Thoracic aorta (tissue), 2 donors: ENCODE measurements around the gene TRIM7. TPM values are rescaled to one million over a fixed set of nuclear protein-coding genes. Genes with fewer than 3 reads are reported as not detected.

Experiments used
- ATAC-seq: fragments of 150-250 bp; one replicate; pipeline ENCODE4 v1.8.0; 2017; ENCODE audit warnings: low read depth; ENCODE audit not compliant: insufficient number of reproducible peaks, low FRiP score
- DNase-seq: peaks from one replicate; pipeline ENCODE4 v3.0.0-alpha.2; 2020; ENCODE audit warnings: low spot score
- H3K27ac ChIP-seq, 2 donors: fragments of 200-600 bp; sonication (generic); 1 replicate in 1 of 2; 2 replicates in 1 of 2; pipeline ENCODE4 v1.5.1; 2016; ENCODE audit warnings: mild to moderate bottlenecking in 2 of 2, moderate library complexity in 2 of 2
- H3K27me3 ChIP-seq: fragments of 200-600 bp; sonication (generic); replicated peaks from 2 replicates; pipeline ENCODE4 v1.6.0; 2016; ENCODE audit warnings: mild to moderate bottlenecking; ENCODE audit not compliant: insufficient read depth
- H3K36me3 ChIP-seq: fragments of 200-600 bp; sonication (generic); one replicate; pipeline ENCODE4 v1.5.1; 2016
- H3K4me1 ChIP-seq, 2 donors: fragments of 200-600 bp; sonication (generic); 1 replicate in 1 of 2; 2 replicates in 1 of 2; pipeline versions ENCODE4 v1.5.1 to v1.6.0; 2016; ENCODE audit warnings: low read depth in 2 of 2, mild to moderate bottlenecking in 1 of 2; ENCODE audit not compliant: control insufficient read depth in 1 of 2
- H3K4me3 ChIP-seq: fragments of 200-600 bp; sonication (generic); 2 replicates; pipeline ENCODE4 v1.5.1; 2016; ENCODE audit warnings: mild to moderate bottlenecking
- H3K9me3 ChIP-seq: fragments of 200-600 bp; sonication (generic); 2 replicates; pipeline ENCODE4 v1.5.1; 2016
- CTCF ChIP-seq: fragments of 200-600 bp; sonication (generic); IDR thresholded peaks from one replicate; pipeline ENCODE4 v1.5.1; 2019; ENCODE audit warnings: antibody characterized with exemption
- total RNA-seq, 2 donors: library from RNA; depleted of rRNA; stranded (reverse); fragments of >200 nt; gene quantifications; one replicate each; pipeline versions ENCODE4 v1.1.0 to v1.2.3, GENCODE V29; 2016

The TRIM7 gene
- total RNA-seq, 2 donors from 2014 or later: 11.4 to 14.7 TPM

- no peaks in the 10 kb centered on the region for H3K4me1 ChIP-seq
- no peak for ATAC-seq
- no peak overlapping the region for H3K27ac ChIP-seq
- no peaks in the 10 kb centered on the region for H3K27me3 ChIP-seq
- TF ChIP-seq CTCF: no peak
- no peak for DNase-seq
- no peak overlapping the region for H3K4me3 ChIP-seq
- H3K36me3 ChIP-seq: no peaks in the 10 kb centered on the region
- no peaks in the 10 kb centered on the region for H3K9me3 ChIP-seq
Observed at GRCh38 chr5:181158869-181159268, 46.1 kb downstream of the TRIM7 start.

- ATAC-seq (no peak), DNase-seq (no peak)
- Histone ChIP-seq H3K4me3 (no peak overlapping the region), H3K36me3 (no peaks in the 10 kb centered on the region), H3K4me1 (no peaks in the 10 kb centered on the region), H3K27ac (no peak overlapping the region), H3K27me3 (no peaks in the 10 kb centered on the region), H3K9me3 (no peaks in the 10 kb centered on the region)
- TF ChIP-seq CTCF: no peak
Observed at GRCh38 chr5:181156758-181157157, 48.2 kb downstream of the TRIM7 start.

GRCh38 chr5:181153814-181154213 is 51.2 kb downstream of the TRIM7 start:
- no peaks in the 10 kb centered on the region for H3K4me1 ChIP-seq
- no peak overlapping the region for H3K4me3 ChIP-seq
- no peak overlapping the region for H3K27ac ChIP-seq
- no peaks in the 10 kb centered on the region for H3K36me3 ChIP-seq
- no peak for TF ChIP-seq CTCF
- H3K9me3 ChIP-seq: no peaks in the 10 kb centered on the region
- DNase-seq: no peak
- ATAC-seq: no peak
- H3K27me3 ChIP-seq: no peaks in the 10 kb centered on the region

- Histone ChIP-seq H3K9me3 (no peaks in the 10 kb centered on the region), H3K4me3 (no peak overlapping the region), H3K27me3 (no peaks in the 10 kb centered on the region), H3K36me3 (no peaks in the 10 kb centered on the region), H3K27ac (no peak overlapping the region), H3K4me1 (no peaks in the 10 kb centered on the region)
- ATAC-seq (no peak), DNase-seq (no peak)
- no peak for TF ChIP-seq CTCF
Observed at GRCh38 chr5:181152406-181152805, 52.6 kb downstream of the TRIM7 start.

GRCh38 chr5:181151146-181151545 is 53.9 kb downstream of the TRIM7 start:
- no peaks in the 10 kb centered on the region for H3K4me1 ChIP-seq
- no peak for ATAC-seq
- H3K27me3 ChIP-seq: no peaks in the 10 kb centered on the region
- H3K4me3 ChIP-seq: no peak overlapping the region
- no peak overlapping the region for H3K27ac ChIP-seq
- H3K9me3 ChIP-seq: no peaks in the 10 kb centered on the region
- TF ChIP-seq CTCF: no peak
- H3K36me3 ChIP-seq: no peaks in the 10 kb centered on the region
- DNase-seq: no peak
